ENCODE results near the gene SLC6A6.
"Not testable (repeated sequence)": the region's sequence is repeated elsewhere in the genome, so short reads cannot be mapped to it uniquely, and the experiment has no call there.

SLC6A6 gene

GRCh38 chr3:14434126-14434497 is 31.7 kb downstream of the SLC6A6 start:
- in situ Hi-C loops (cut with MboI; ENCODE audit: low sequenced_read_pairs) = no loop called here

GRCh38 chr3:14434498-14435151 is 32.2 kb downstream of the SLC6A6 start:
- in situ Hi-C loops (cut with MboI; ENCODE audit: low sequenced_read_pairs) = no loop called here

GRCh38 chr3:14435175-14436014 is 33.0 kb downstream of the SLC6A6 start:
- in situ Hi-C loops (cut with MboI; ENCODE audit: low sequenced_read_pairs) = no loop called here

GRCh38 chr3:14436954-14437281 is 34.5 kb downstream of the SLC6A6 start:
- in situ Hi-C loops (cut with MboI; ENCODE audit: low sequenced_read_pairs) = no loop called here

- in situ Hi-C loops (cut with MboI; ENCODE audit: low sequenced_read_pairs) = not testable (repeated sequence)
Observed at GRCh38 chr3:14437705-14438104, 35.3 kb downstream of the SLC6A6 start.

GRCh38 chr3:14438262-14438661 is 35.9 kb downstream of the SLC6A6 start:
- in situ Hi-C loops (cut with MboI; ENCODE audit: low sequenced_read_pairs) = no loop called here

- in situ Hi-C loops (cut with MboI; ENCODE audit: low sequenced_read_pairs) = no loop called here
Observed at GRCh38 chr3:14438929-14439328, 36.5 kb downstream of the SLC6A6 start.

- in situ Hi-C loops (cut with MboI; ENCODE audit: low sequenced_read_pairs) = no loop called here
Observed at GRCh38 chr3:14439501-14440167, 37.2 kb downstream of the SLC6A6 start.

GRCh38 chr3:14440168-14440518 is 37.7 kb downstream of the SLC6A6 start:
- in situ Hi-C loops (cut with MboI; ENCODE audit: low sequenced_read_pairs) = no loop called here

- in situ Hi-C loops (cut with MboI; ENCODE audit: low sequenced_read_pairs) = no loop called here
Observed at GRCh38 chr3:14440531-14441239, 38.3 kb downstream of the SLC6A6 start.

- in situ Hi-C loops (cut with MboI; ENCODE audit: low sequenced_read_pairs) = no loop called here
Observed at GRCh38 chr3:14441240-14441919, 39.0 kb downstream of the SLC6A6 start.

GRCh38 chr3:14441920-14442300 is 39.5 kb downstream of the SLC6A6 start:
- in situ Hi-C loops (cut with MboI; ENCODE audit: low sequenced_read_pairs) = no loop called here

- in situ Hi-C loops (cut with MboI; ENCODE audit: low sequenced_read_pairs) = no loop called here
Observed at GRCh38 chr3:14444380-14444779, 42.0 kb downstream of the SLC6A6 start.

GRCh38 chr3:14445773-14446172 is 43.4 kb downstream of the SLC6A6 start:
- in situ Hi-C loops (cut with MboI; ENCODE audit: low sequenced_read_pairs) = no loop called here

GRCh38 chr3:14446988-14447570 is 44.7 kb downstream of the SLC6A6 start:
- in situ Hi-C loops (cut with MboI; ENCODE audit: low sequenced_read_pairs) = no loop called here

GRCh38 chr3:14448063-14448462 is 45.7 kb downstream of the SLC6A6 start:
- in situ Hi-C loops (cut with MboI; ENCODE audit: low sequenced_read_pairs) = no loop called here

- in situ Hi-C loops (cut with MboI; ENCODE audit: low sequenced_read_pairs) = no loop called here
Observed at GRCh38 chr3:14448756-14449727, 46.6 kb downstream of the SLC6A6 start.

- in situ Hi-C loops (cut with MboI; ENCODE audit: low sequenced_read_pairs) = no loop called here
Observed at GRCh38 chr3:14450506-14450905, 48.1 kb downstream of the SLC6A6 start.

- in situ Hi-C loops (cut with MboI; ENCODE audit: low sequenced_read_pairs) = no loop called here
Observed at GRCh38 chr3:14450922-14451606, 48.7 kb downstream of the SLC6A6 start.

Measured in hTERT RPE-1 (cell line).